LNCAP (cell line): Measurements from ENCODE around the gene PPP3R1.

ENCODE experiments used
- CTCF ChIP-seq: fragments of 450-650 bp; IDR thresholded peaks from 2 replicates; pipeline ENCODE4 v1.5.1; 2017; ENCODE audit warnings: mild to moderate bottlenecking

PPP3R1 gene

GRCh38 chr2:68195096-68195495 is 57.2 kb downstream of the PPP3R1 start:
- no peak for TF ChIP-seq CTCF

GRCh38 chr2:68193787-68194372 is 58.5 kb downstream of the PPP3R1 start:
- TF ChIP-seq CTCF = no peak

- TF ChIP-seq CTCF = no peak
Observed at GRCh38 chr2:68193144-68193543, 59.2 kb downstream of the PPP3R1 start.

GRCh38 chr2:68190991-68191731 is 61.2 kb downstream of the PPP3R1 start:
- TF ChIP-seq CTCF = no peak

GRCh38 chr2:68189991-68190784 is 62.1 kb downstream of the PPP3R1 start:
- no peak for TF ChIP-seq CTCF

GRCh38 chr2:68188831-68189230 is 63.5 kb downstream of the PPP3R1 start:
- TF ChIP-seq CTCF = no peak

- no peak for TF ChIP-seq CTCF
Observed at GRCh38 chr2:68187329-68187728, 65.0 kb downstream of the PPP3R1 start.
